WTC11 (cell line): ENCODE results near the gene SEMA4D. TPM values are rescaled to one million over a fixed set of nuclear protein-coding genes. Genes with fewer than 3 reads are reported as not detected.

ENCODE experiments used
- ATF1 ChIP-seq: sonication (generic); formaldehyde crosslinking; IDR thresholded peaks from 2 replicates; pipeline ENCODE4 v1.8.1; 2023; ENCODE audit warnings: mild to moderate bottlenecking, moderate library complexity, missing genetic modification reagents
- EMX1 ChIP-seq: fragments of 250-450 bp; sonication (Bioruptor Pico); IDR thresholded peaks from 2 replicates; pipeline ENCODE4 v1.8.0; 2021; ENCODE audit warnings: mild to moderate bottlenecking
- ETV6 ChIP-seq: sonication (generic); formaldehyde crosslinking; IDR thresholded peaks from 2 replicates; pipeline ENCODE4 v1.8.1; 2022; ENCODE audit warnings: mild to moderate bottlenecking, missing genetic modification reagents
- FOXK1 ChIP-seq: sonication (generic); formaldehyde crosslinking; IDR thresholded peaks from 2 replicates; pipeline ENCODE4 v1.8.0; 2022; ENCODE audit warnings: mild to moderate bottlenecking, moderate library complexity, missing genetic modification reagents
- IRF2 ChIP-seq: sonication (generic); formaldehyde crosslinking; IDR thresholded peaks from 2 replicates; pipeline ENCODE4 v1.8.0; 2022; ENCODE audit warnings: low read depth, missing genetic modification reagents, borderline replicate concordance
- JUN ChIP-seq: sonication (generic); formaldehyde crosslinking; IDR thresholded peaks from 2 replicates; pipeline ENCODE4 v1.8.0; 2023; ENCODE audit warnings: mild to moderate bottlenecking, missing genetic modification reagents
- RELA ChIP-seq: sonication (generic); formaldehyde crosslinking; IDR thresholded peaks from 2 replicates; pipeline ENCODE4 v1.8.1; 2022; ENCODE audit warnings: missing genetic modification reagents, mild to moderate bottlenecking, borderline replicate concordance
- TP53 ChIP-seq: sonication (generic); formaldehyde crosslinking; IDR thresholded peaks from 2 replicates; pipeline ENCODE4 v1.8.1; 2023; ENCODE audit warnings: mild to moderate bottlenecking, missing genetic modification reagents
- ZNF219 ChIP-seq: sonication (generic); formaldehyde crosslinking; IDR thresholded peaks from 2 replicates; pipeline ENCODE4 v1.8.0; 2023; ENCODE audit warnings: missing genetic modification reagents, mild to moderate bottlenecking, borderline replicate concordance
- ZNF416 ChIP-seq: fragments of 250-450 bp; sonication (Bioruptor Pico); IDR thresholded peaks from 2 replicates; pipeline ENCODE4 v1.9.0; 2021; ENCODE audit warnings: mild to moderate bottlenecking, inconsistent platforms
- ZNF671 ChIP-seq: fragments of 250-450 bp; sonication (Bioruptor Pico); IDR thresholded peaks from 2 replicates; pipeline ENCODE4 v1.8.0; 2021; ENCODE audit warnings: mild to moderate bottlenecking
- total RNA-seq: library from RNA; stranded (reverse); gene quantifications from 3 replicates; pipeline ENCODE4 v1.2.3, GENCODE V29; 2021
- TF ChIP-seq, protein P1 (sequence below): sonication (generic); formaldehyde crosslinking; IDR thresholded peaks from 2 replicates; pipeline ENCODE4 v1.8.0; 2023; ENCODE audit warnings: missing genetic modification reagents
- TF ChIP-seq, protein P2 (sequence below): sonication (generic); formaldehyde crosslinking; IDR thresholded peaks from 2 replicates; pipeline ENCODE4 v1.8.1; 2022; ENCODE audit warnings: low read depth, mild to moderate bottlenecking, moderate library complexity, missing genetic modification reagents, borderline replicate concordance
- TF ChIP-seq, protein P3 (sequence below): sonication (generic); formaldehyde crosslinking; IDR thresholded peaks from 2 replicates; pipeline ENCODE4 v1.8.0; 2023; ENCODE audit warnings: missing genetic modification reagents, mild to moderate bottlenecking, borderline replicate concordance
- TF ChIP-seq, protein P4 (sequence below): sonication (generic); formaldehyde crosslinking; IDR thresholded peaks from 2 replicates; pipeline ENCODE4 v1.8.1; 2023; ENCODE audit warnings: mild to moderate bottlenecking, missing genetic modification reagents
- TF ChIP-seq, protein P5 (sequence below): sonication (generic); formaldehyde crosslinking; IDR thresholded peaks from 2 replicates; pipeline ENCODE4 v1.8.0; 2023; ENCODE audit warnings: mild to moderate bottlenecking, missing genetic modification reagents
- TF ChIP-seq, protein P6 (sequence below): sonication (generic); formaldehyde crosslinking; conservative IDR thresholded peaks from 2 replicates; pipeline ENCODE4 v1.8.1; 2022; ENCODE audit warnings: mild to moderate bottlenecking, missing genetic modification reagents
- TF ChIP-seq, protein P7 (sequence below): fragments of 250-450 bp; sonication (Bioruptor Pico); conservative IDR thresholded peaks from 2 replicates; pipeline ENCODE4 v1.9.0; 2021; ENCODE audit warnings: mild to moderate bottlenecking
- TF ChIP-seq, protein P8 (sequence below): fragments of 250-450 bp; sonication (Bioruptor Pico); IDR thresholded peaks from 2 replicates; pipeline ENCODE4 v1.9.0; 2021; ENCODE audit warnings: mild to moderate bottlenecking

The SEMA4D gene
- total RNA-seq, 1 experiment from 2014 or later: 67.8 TPM

DNA sequence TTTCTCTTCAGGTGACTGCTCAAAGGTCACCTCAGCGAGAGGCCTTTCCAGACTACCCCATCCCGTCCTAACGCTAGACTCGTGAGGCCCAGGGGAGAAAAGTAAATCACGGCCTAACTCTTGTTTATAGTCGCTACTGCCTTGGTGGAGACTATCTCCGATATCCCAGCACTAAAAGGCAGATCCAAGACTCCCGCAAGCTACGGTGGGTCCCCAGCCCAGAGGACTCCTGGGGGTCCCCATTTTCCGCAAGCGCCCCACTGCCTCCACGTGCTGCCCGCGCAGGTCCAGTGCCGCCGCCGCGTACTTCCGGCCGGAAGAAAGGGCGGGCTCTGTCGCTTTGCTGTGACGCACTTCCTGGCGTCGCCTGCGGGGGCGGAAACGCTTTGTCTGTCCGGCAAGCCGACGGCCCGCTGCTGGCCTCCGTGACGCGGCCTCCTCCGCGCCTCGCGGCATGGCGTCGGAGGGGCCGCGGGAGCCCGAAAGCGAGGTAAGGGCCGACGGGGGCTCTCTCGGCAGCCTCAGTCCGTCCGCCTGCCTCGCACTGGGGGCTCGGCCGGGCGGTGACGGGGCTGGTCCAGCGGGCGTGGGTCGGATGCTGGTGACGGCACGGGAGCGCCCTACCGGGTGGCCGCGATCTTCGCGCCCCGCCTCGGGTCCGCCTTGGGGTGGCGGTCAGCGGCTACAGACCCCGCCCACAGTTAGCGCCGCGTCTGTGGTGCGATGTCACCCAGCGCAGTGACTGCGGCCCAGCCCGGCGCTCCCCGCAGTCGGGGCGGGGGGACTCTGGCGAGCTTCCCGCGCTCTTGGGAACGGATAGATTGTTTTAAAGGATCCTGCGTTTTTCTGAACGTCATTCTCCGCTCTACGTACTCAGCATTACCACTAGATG is 179.5 kb downstream of the SEMA4D start, which contains the start of gene SECISBP2 (continued):
- TF ChIP-seq, protein P1, sequence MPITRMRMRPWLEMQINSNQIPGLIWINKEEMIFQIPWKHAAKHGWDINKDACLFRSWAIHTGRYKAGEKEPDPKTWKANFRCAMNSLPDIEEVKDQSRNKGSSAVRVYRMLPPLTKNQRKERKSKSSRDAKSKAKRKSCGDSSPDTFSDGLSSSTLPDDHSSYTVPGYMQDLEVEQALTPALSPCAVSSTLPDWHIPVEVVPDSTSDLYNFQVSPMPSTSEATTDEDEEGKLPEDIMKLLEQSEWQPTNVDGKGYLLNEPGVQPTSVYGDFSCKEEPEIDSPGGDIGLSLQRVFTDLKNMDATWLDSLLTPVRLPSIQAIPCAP (CRISPR knock-in tag): 0 out of 2 replicates have a peak, but pooled peaks have one; percentile 45
- TF ChIP-seq FOXK1 (CRISPR knock-in tag): peak; percentile 94
- peak; percentile 28; the same call in 1 of the 2 replicates for TF ChIP-seq JUN (CRISPR knock-in tag)
- peak; percentile 93; the same call in 1 of the 2 replicates for TF ChIP-seq ZNF416 (CRISPR knock-in tag)
- TF ChIP-seq IRF2 (CRISPR knock-in tag): peak; percentile 54; the same call in 1 of the 2 replicates
- TF ChIP-seq, protein P2, sequence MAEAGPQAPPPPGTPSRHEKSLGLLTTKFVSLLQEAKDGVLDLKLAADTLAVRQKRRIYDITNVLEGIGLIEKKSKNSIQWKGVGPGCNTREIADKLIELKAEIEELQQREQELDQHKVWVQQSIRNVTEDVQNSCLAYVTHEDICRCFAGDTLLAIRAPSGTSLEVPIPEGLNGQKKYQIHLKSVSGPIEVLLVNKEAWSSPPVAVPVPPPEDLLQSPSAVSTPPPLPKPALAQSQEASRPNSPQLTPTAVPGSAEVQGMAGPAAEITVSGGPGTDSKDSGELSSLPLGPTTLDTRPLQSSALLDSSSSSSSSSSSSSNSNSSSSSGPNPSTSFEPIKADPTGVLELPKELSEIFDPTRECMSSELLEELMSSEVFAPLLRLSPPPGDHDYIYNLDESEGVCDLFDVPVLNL (CRISPR knock-in tag): peak; percentile 69
- TF ChIP-seq RELA (CRISPR knock-in tag): 0 out of 2 replicates have a peak, but pooled peaks have one; percentile 54
- peak; percentile 79; the same call in 1 of the 2 replicates for TF ChIP-seq ZNF671 (CRISPR knock-in tag)
- TF ChIP-seq EMX1 (CRISPR knock-in tag): peak; percentile 85; the same call in 1 of the 2 replicates
- TF ChIP-seq ATF1 (CRISPR knock-in tag): peak; percentile 96
- TF ChIP-seq ZNF219: no peak
- TF ChIP-seq, protein P3, sequence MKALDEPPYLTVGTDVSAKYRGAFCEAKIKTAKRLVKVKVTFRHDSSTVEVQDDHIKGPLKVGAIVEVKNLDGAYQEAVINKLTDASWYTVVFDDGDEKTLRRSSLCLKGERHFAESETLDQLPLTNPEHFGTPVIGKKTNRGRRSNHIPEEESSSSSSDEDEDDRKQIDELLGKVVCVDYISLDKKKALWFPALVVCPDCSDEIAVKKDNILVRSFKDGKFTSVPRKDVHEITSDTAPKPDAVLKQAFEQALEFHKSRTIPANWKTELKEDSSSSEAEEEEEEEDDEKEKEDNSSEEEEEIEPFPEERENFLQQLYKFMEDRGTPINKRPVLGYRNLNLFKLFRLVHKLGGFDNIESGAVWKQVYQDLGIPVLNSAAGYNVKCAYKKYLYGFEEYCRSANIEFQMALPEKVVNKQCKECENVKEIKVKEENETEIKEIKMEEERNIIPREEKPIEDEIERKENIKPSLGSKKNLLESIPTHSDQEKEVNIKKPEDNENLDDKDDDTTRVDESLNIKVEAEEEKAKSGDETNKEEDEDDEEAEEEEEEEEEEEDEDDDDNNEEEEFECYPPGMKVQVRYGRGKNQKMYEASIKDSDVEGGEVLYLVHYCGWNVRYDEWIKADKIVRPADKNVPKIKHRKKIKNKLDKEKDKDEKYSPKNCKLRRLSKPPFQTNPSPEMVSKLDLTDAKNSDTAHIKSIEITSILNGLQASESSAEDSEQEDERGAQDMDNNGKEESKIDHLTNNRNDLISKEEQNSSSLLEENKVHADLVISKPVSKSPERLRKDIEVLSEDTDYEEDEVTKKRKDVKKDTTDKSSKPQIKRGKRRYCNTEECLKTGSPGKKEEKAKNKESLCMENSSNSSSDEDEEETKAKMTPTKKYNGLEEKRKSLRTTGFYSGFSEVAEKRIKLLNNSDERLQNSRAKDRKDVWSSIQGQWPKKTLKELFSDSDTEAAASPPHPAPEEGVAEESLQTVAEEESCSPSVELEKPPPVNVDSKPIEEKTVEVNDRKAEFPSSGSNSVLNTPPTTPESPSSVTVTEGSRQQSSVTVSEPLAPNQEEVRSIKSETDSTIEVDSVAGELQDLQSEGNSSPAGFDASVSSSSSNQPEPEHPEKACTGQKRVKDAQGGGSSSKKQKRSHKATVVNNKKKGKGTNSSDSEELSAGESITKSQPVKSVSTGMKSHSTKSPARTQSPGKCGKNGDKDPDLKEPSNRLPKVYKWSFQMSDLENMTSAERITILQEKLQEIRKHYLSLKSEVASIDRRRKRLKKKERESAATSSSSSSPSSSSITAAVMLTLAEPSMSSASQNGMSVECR (CRISPR knock-in tag): peak; percentile 70; the same call in 1 of the 2 replicates
- TF ChIP-seq, protein P4, sequence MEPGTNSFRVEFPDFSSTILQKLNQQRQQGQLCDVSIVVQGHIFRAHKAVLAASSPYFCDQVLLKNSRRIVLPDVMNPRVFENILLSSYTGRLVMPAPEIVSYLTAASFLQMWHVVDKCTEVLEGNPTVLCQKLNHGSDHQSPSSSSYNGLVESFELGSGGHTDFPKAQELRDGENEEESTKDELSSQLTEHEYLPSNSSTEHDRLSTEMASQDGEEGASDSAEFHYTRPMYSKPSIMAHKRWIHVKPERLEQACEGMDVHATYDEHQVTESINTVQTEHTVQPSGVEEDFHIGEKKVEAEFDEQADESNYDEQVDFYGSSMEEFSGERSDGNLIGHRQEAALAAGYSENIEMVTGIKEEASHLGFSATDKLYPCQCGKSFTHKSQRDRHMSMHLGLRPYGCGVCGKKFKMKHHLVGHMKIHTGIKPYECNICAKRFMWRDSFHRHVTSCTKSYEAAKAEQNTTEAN (CRISPR knock-in tag): peak; percentile 86; the same call in 1 of the 2 replicates
- peak; percentile 89 for TF ChIP-seq TP53 (CRISPR knock-in tag)
- TF ChIP-seq, protein P5, sequence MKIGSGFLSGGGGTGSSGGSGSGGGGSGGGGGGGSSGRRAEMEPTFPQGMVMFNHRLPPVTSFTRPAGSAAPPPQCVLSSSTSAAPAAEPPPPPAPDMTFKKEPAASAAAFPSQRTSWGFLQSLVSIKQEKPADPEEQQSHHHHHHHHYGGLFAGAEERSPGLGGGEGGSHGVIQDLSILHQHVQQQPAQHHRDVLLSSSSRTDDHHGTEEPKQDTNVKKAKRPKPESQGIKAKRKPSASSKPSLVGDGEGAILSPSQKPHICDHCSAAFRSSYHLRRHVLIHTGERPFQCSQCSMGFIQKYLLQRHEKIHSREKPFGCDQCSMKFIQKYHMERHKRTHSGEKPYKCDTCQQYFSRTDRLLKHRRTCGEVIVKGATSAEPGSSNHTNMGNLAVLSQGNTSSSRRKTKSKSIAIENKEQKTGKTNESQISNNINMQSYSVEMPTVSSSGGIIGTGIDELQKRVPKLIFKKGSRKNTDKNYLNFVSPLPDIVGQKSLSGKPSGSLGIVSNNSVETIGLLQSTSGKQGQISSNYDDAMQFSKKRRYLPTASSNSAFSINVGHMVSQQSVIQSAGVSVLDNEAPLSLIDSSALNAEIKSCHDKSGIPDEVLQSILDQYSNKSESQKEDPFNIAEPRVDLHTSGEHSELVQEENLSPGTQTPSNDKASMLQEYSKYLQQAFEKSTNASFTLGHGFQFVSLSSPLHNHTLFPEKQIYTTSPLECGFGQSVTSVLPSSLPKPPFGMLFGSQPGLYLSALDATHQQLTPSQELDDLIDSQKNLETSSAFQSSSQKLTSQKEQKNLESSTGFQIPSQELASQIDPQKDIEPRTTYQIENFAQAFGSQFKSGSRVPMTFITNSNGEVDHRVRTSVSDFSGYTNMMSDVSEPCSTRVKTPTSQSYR (CRISPR knock-in tag): peak; percentile 63; the same call in 1 of the 2 replicates
- TF ChIP-seq, protein P6, sequence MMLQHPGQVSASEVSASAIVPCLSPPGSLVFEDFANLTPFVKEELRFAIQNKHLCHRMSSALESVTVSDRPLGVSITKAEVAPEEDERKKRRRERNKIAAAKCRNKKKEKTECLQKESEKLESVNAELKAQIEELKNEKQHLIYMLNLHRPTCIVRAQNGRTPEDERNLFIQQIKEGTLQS: no peak
- TF ChIP-seq ETV6 (CRISPR knock-in tag): peak; percentile 96
- TF ChIP-seq, protein P7, sequence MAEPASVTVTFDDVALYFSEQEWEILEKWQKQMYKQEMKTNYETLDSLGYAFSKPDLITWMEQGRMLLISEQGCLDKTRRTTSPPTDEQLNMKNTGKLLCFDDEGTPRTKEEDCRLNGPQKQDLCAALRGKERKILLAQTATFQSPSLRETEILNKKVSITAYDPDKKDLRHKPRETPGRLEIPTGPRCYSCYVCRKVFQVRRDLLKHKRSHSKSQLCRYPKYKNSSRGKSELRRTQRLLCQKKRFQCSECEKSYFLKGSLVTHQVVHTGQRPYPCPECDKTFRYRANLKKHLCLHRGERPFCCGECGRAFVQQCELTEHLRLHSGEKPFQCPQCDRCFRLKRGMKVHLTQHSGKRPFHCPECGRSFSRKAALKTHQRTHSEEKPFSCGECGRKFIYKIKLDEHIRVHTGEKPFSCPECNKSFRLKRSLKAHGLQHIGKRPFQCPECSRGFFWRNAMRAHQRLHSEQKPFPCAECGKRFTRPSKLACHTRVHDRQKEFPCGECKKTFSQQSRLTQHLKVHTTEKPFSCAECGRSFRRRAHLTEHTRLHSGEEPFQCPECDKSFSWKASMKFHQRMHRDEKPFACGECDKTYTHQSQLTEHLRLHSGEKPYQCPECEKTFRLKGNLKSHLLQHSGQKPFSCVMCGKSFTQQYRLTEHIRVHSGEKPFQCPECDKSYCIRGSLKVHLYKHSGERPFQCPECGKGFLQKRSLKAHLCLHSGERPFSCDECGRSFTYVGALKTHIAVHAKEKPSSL (CRISPR knock-in tag): peak; percentile 84
- TF ChIP-seq, protein P8, sequence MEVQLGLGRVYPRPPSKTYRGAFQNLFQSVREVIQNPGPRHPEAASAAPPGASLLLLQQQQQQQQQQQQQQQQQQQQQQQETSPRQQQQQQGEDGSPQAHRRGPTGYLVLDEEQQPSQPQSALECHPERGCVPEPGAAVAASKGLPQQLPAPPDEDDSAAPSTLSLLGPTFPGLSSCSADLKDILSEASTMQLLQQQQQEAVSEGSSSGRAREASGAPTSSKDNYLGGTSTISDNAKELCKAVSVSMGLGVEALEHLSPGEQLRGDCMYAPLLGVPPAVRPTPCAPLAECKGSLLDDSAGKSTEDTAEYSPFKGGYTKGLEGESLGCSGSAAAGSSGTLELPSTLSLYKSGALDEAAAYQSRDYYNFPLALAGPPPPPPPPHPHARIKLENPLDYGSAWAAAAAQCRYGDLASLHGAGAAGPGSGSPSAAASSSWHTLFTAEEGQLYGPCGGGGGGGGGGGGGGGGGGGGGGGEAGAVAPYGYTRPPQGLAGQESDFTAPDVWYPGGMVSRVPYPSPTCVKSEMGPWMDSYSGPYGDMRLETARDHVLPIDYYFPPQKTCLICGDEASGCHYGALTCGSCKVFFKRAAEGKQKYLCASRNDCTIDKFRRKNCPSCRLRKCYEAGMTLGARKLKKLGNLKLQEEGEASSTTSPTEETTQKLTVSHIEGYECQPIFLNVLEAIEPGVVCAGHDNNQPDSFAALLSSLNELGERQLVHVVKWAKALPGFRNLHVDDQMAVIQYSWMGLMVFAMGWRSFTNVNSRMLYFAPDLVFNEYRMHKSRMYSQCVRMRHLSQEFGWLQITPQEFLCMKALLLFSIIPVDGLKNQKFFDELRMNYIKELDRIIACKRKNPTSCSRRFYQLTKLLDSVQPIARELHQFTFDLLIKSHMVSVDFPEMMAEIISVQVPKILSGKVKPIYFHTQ (CRISPR knock-in tag): peak; percentile 81
- TF ChIP-seq, all 79 proteins: peak for 44
